ENCODE data around the gene IL17RE.

IL17RE gene

DNA sequence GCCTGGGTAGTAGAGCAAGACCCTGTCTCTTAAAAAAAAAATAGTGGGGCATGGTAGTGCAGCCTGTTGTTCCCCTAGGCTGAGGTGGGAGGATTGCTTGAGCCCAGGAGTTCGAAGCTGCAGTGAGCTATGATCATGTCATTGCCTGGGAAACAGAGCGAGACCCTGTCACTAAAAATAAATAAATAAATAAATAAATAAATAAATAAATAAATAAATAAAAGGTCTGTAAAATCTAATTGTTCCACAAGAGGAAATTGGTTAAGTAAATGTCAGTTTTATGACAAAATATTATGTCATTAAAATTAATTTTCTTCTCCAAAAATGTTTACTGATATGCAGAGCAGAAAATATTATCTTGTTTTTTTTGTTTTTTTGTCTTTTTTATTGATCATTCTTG is 36.3 kb downstream of the IL17RE start (continued):
- TF ChIP-seq, protein P1, sequence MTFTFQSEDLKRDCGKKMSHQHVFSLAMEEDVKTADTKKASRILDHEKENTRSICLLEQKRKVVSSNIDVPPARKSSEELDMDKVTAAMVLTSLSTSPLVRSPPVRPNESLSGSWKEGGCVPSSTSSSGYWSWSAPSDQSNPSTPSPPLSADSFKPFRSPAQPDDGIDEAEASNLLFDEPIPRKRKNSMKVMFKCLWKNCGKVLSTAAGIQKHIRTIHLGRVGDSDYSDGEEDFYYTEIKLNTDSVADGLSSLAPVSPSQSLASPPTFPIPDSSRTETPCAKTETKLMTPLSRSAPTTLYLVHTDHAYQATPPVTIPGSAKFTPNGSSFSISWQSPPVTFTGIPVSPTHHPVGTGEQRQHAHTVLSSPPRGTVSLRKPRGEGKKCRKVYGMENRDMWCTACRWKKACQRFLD (tag by site-specific recombination; IDR thresholded peaks at IDR 0.05): 0 out of 2 replicates have a peak, but pooled peaks have one; percentile 55
- TF ChIP-seq ZNF24 (tag by site-specific recombination; IDR thresholded peaks at IDR 0.05) (0 out of 2 replicates have a peak, but pooled peaks have one; percentile 30), ZNF433 (tag by site-specific recombination; IDR thresholded peaks at IDR 0.05; ENCODE audit: low read depth) (peak; percentile 95), ZSCAN23 (tag by site-specific recombination; IDR thresholded peaks at IDR 0.05) (0 out of 2 replicates have a peak, but pooled peaks have one; percentile 46), ZNF426 (tag by site-specific recombination; IDR thresholded peaks at IDR 0.05) (peak; percentile 99), ZNF664 (tag by site-specific recombination; IDR thresholded peaks at IDR 0.05) (peak; percentile 79; the same call in 1 of the 2 replicates), ZBTB21 (tag by site-specific recombination; IDR thresholded peaks at IDR 0.05) (peak; percentile 68), ZNF16 (tag by site-specific recombination; IDR thresholded peaks at IDR 0.05; ENCODE audit: low read depth) (0 out of 2 replicates have a peak, but pooled peaks have one; percentile 9), ZNF560 (tag by site-specific recombination; IDR thresholded peaks at IDR 0.05; ENCODE audit: borderline replicate concordance) (peak; percentile 92; the same call in 1 of the 2 replicates), ZNF777 (tag by site-specific recombination; IDR thresholded peaks at IDR 0.05; ENCODE audit: borderline replicate concordance) (no peak), ZNF529 (tag by site-specific recombination; IDR thresholded peaks at IDR 0.05; ENCODE audit: insufficient replicate concordance) (peak; percentile 84), ZNF549 (tag by site-specific recombination; IDR thresholded peaks at IDR 0.05) (no peak), ZNF776 (tag by site-specific recombination; IDR thresholded peaks at IDR 0.05; ENCODE audit: borderline replicate concordance) (no peak), ZNF214 (tag by site-specific recombination; IDR thresholded peaks at IDR 0.05; ENCODE audit: borderline replicate concordance) (peak; percentile 30; the same call in 1 of the 2 replicates), SP3 (tag by site-specific recombination; IDR thresholded peaks at IDR 0.05) (peak; percentile 33; the same call in 1 of the 2 replicates), ZNF10 (tag by site-specific recombination; IDR thresholded peaks at IDR 0.05) (no peak), ZNF768 (tag by site-specific recombination; IDR thresholded peaks at IDR 0.05) (no peak), BCL11A (tag by site-specific recombination; IDR thresholded peaks at IDR 0.05; ENCODE audit: low read depth) (0 out of 2 replicates have a peak, but pooled peaks have one; percentile 21), ZNF138 (tag by site-specific recombination; IDR thresholded peaks at IDR 0.05; ENCODE audit: borderline replicate concordance) (peak; percentile 95; the same call in 1 of the 2 replicates), ZNF629 (tag by site-specific recombination; IDR thresholded peaks at IDR 0.05) (peak; percentile 77), ZNF202 (tag by site-specific recombination; IDR thresholded peaks at IDR 0.05; ENCODE audit: borderline replicate concordance) (peak; percentile 89; the same call in 1 of the 2 replicates), ZNF514 (tag by site-specific recombination; IDR thresholded peaks at IDR 0.05) (0 out of 2 replicates have a peak, but pooled peaks have one; percentile 58), ZNF596 (tag by site-specific recombination; IDR thresholded peaks at IDR 0.05) (no peak), ZBTB8A (tag by site-specific recombination; IDR thresholded peaks at IDR 0.05) (peak; percentile 90), ZNF292 (tag by site-specific recombination; IDR thresholded peaks at IDR 0.05; ENCODE audit: borderline replicate concordance, low read depth) (peak; percentile 89; the same call in 1 of the 2 replicates), ZBTB1 (tag by site-specific recombination; IDR thresholded peaks at IDR 0.05) (0 out of 2 replicates have a peak, but pooled peaks have one; percentile 75), YY2 (tag by site-specific recombination; IDR thresholded peaks at IDR 0.05) (no peak), KLF1 (tag by site-specific recombination; IDR thresholded peaks at IDR 0.05) (no peak), ZNF623 (tag by site-specific recombination; IDR thresholded peaks at IDR 0.05) (peak; percentile 88), ZNF354C (tag by site-specific recombination; IDR thresholded peaks at IDR 0.05; ENCODE audit: borderline replicate concordance, low read depth) (no peak), ZXDB (tag by site-specific recombination; IDR thresholded peaks at IDR 0.05) (peak; percentile 89), ZFP3 (tag by site-specific recombination; IDR thresholded peaks at IDR 0.05; ENCODE audit: low read depth) (0 out of 2 replicates have a peak, but pooled peaks have one; percentile 22), ZNF654 (tag by site-specific recombination; IDR thresholded peaks at IDR 0.05; ENCODE audit: low read depth) (peak; percentile 46)
- TF ChIP-seq, protein P2, sequence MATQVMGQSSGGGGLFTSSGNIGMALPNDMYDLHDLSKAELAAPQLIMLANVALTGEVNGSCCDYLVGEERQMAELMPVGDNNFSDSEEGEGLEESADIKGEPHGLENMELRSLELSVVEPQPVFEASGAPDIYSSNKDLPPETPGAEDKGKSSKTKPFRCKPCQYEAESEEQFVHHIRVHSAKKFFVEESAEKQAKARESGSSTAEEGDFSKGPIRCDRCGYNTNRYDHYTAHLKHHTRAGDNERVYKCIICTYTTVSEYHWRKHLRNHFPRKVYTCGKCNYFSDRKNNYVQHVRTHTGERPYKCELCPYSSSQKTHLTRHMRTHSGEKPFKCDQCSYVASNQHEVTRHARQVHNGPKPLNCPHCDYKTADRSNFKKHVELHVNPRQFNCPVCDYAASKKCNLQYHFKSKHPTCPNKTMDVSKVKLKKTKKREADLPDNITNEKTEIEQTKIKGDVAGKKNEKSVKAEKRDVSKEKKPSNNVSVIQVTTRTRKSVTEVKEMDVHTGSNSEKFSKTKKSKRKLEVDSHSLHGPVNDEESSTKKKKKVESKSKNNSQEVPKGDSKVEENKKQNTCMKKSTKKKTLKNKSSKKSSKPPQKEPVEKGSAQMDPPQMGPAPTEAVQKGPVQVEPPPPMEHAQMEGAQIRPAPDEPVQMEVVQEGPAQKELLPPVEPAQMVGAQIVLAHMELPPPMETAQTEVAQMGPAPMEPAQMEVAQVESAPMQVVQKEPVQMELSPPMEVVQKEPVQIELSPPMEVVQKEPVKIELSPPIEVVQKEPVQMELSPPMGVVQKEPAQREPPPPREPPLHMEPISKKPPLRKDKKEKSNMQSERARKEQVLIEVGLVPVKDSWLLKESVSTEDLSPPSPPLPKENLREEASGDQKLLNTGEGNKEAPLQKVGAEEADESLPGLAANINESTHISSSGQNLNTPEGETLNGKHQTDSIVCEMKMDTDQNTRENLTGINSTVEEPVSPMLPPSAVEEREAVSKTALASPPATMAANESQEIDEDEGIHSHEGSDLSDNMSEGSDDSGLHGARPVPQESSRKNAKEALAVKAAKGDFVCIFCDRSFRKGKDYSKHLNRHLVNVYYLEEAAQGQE (tag by site-specific recombination; IDR thresholded peaks at IDR 0.05): peak; percentile 87
- TF ChIP-seq, protein P3, sequence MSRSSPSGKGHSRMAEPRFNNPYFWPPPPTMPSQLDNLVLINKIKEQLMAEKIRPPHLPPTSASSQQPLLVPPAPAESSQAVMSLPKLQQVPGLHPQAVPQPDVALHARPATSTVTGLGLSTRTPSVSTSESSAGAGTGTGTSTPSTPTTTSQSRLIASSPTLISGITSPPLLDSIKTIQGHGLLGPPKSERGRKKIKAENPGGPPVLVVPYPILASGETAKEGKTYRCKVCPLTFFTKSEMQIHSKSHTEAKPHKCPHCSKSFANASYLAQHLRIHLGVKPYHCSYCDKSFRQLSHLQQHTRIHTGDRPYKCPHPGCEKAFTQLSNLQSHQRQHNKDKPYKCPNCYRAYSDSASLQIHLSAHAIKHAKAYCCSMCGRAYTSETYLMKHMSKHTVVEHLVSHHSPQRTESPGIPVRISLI (tag by site-specific recombination; IDR thresholded peaks at IDR 0.05): 0 out of 2 replicates have a peak, but pooled peaks have one; percentile 31
- TF ChIP-seq, protein P4, sequence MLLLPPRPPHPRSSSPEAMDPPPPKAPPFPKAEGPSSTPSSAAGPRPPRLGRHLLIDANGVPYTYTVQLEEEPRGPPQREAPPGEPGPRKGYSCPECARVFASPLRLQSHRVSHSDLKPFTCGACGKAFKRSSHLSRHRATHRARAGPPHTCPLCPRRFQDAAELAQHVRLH (tag by site-specific recombination; IDR thresholded peaks at IDR 0.05): peak; percentile 65
